ENCODE measurements around the gene CYB5D1. TPM values are rescaled to one million over a fixed set of nuclear protein-coding genes. Genes with fewer than 3 reads are reported as not detected.

The CYB5D1 gene
- total and polyA plus RNA-seq, 2 of the 8 experiments (the other 6 are each of a cell fraction or from before 2014, with no cell fraction given): 11.0 to 18.0 TPM

DNA sequence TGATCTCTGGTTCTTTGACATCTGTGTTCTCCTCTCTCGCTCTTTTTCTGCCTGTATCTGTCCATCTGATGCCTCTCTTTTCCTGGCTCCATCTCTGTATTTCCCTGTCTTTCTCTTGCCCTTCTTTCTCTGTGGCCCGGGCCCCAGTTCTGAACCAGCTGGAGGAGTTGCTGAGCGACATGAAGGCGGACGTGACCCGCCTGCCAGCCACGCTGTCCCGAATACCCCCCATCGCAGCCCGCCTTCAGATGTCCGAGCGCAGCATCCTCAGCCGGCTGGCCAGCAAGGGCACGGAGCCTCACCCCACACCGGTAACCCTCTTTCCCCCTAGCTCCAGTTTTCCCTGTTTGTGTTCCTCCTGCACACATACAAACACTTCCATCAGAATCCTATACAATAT, 52.5 kb downstream of the CYB5D1 start:
- Histone ChIP-seq H3K9ac (replicated peaks in 1 of 4; ENCODE audit: extremely low read depth in 1 of 4, low read depth in 3 of 4, low read length in 3 of 4) (no peak overlapping the region), H3K18ac (ENCODE audit: extremely low read depth, low read length) (no peak overlapping the region)
- POLR2A ChIA-PET (ENCODE audit: partially characterized antibody): no interaction called here

More for the DNA sequence above, 52.5 kb downstream of the CYB5D1 start:
- Histone ChIP-seq H4K8ac (ENCODE audit: extremely low read depth, insufficient read depth, low read length) (no peak overlapping the region), H2BK12ac (ENCODE audit: low read depth, low read length) (no peak overlapping the region), H3K14ac (ENCODE audit: insufficient read length) (no peak overlapping the region), H2BK120ac (replicated peaks; ENCODE audit: low read depth, low read length) (no peak overlapping the region), H2BK15ac (ENCODE audit: low read length) (no peak overlapping the region), H2AK5ac (ENCODE audit: low read depth, low read length) (no peak overlapping the region), H3K56ac (replicated peaks; ENCODE audit: insufficient read length, low read depth, low read length) (no peak overlapping the region), H2AFZ (ENCODE audit: low read length) (no peak overlapping the region), H3K4me3 (ENCODE audit: extremely low read depth in 1 of 4, insufficient read depth in 2 of 4, low read depth in 3 of 4, low read length in 4 of 4) (no peak overlapping the region), H3K4ac (replicated peaks; ENCODE audit: insufficient read length, low read depth, low read length) (no peak overlapping the region), H3K27ac (ENCODE audit: low read depth, low read length) (no peak overlapping the region), H4K5ac (ENCODE audit: insufficient read length, low read depth, low read length) (no peak overlapping the region), H3K4me1 (replicated peaks in 1 of 4; ENCODE audit: control insufficient read depth in 3 of 4, insufficient read depth in 4 of 4, low read length in 3 of 4) (peaks cover 0 to 3% (median 2%) of the 10 kb centered on the region in 4 experiments; a peak in 3 of 7 replicates), H3K79me1 (ENCODE audit: low read depth, low read length) (no peaks in the 10 kb centered on the region), H3K23me2 (ENCODE audit: low read depth, low read length) (peaks cover 1% of the 10 kb centered on the region), H4K91ac (replicated peaks; ENCODE audit: insufficient read length, low read length) (no peak overlapping the region), H3K4me2 (ENCODE audit: insufficient read depth in 1 of 2, low read depth in 2 of 2, low read length in 2 of 2) (no peak overlapping the region), H2BK20ac (ENCODE audit: low read length) (no peak overlapping the region), H2BK5ac (ENCODE audit: low read depth, low read length) (no peak overlapping the region), H3K79me2 (ENCODE audit: control insufficient read depth in 1 of 2, insufficient read depth in 2 of 2, low read length in 2 of 2) (no peaks in the 10 kb centered on the region), H3K36me3 (ENCODE audit: control insufficient read depth in 2 of 4, insufficient read depth in 4 of 4, low read length in 3 of 4) (peaks cover 0 to 3% (median 1%) of the 10 kb centered on the region in 4 experiments; a peak in 4 of 8 replicates), H3K27me3 (replicated peaks in 1 of 4; ENCODE audit: control insufficient read depth in 3 of 4, extremely low read depth in 1 of 4, insufficient read depth in 3 of 4, low read length in 3 of 4) (peaks cover 0 to 9% (median 7%) of the 10 kb centered on the region in 4 experiments; a peak in 5 of 7 replicates), H3K23ac (ENCODE audit: insufficient read length) (no peak overlapping the region), H4K20me1 (replicated peaks in 1 of 2; ENCODE audit: control insufficient read depth in 1 of 2, insufficient read depth in 2 of 2, low read length in 2 of 2) (peaks cover 0 to 2% of the 10 kb centered on the region in 2 experiments), H3K9me3 (ENCODE audit: insufficient read depth in 2 of 2, low read depth in 1 of 2, low read length in 1 of 2) (no peaks in the 10 kb centered on the region)
- WGBS, 2 experiments (ENCODE audit: extremely low coverage in 1 of 2, insufficient coverage in 1 of 2, insufficient read length in 1 of 2, insufficient replicate concordance in 2 of 2, low coverage in 1 of 2, low lambda C conversion rate in 2 of 2, missing lambda C conversion rate in 1 of 2): 92% methylated on average over 14 of the region's 15 CpGs; no CpG with 5 or more reads in 1 of the 2 experiments
- TF ChIP-seq YY1 (IDR thresholded peaks at IDR 0.05; ENCODE audit: low read depth, low read length): no peak
- TF ChIP-seq, protein P1, sequence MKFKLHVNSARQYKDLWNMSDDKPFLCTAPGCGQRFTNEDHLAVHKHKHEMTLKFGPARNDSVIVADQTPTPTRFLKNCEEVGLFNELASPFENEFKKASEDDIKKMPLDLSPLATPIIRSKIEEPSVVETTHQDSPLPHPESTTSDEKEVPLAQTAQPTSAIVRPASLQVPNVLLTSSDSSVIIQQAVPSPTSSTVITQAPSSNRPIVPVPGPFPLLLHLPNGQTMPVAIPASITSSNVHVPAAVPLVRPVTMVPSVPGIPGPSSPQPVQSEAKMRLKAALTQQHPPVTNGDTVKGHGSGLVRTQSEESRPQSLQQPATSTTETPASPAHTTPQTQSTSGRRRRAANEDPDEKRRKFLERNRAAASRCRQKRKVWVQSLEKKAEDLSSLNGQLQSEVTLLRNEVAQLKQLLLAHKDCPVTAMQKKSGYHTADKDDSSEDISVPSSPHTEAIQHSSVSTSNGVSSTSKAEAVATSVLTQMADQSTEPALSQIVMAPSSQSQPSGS (IDR thresholded peaks at IDR 0.05; ENCODE audit: low read length): no peak
- TF ChIP-seq NRF1 (IDR thresholded peaks at IDR 0.05; ENCODE audit: low read depth, low read length): no peak
- no peak for TF ChIP-seq BRCA1 (IDR thresholded peaks at IDR 0.05; ENCODE audit: low read depth, low read length)
- no peak for TF ChIP-seq CEBPB (IDR thresholded peaks at IDR 0.05; ENCODE audit: low read depth, low read length)
- TF ChIP-seq SIRT6 (IDR thresholded peaks at IDR 0.05; ENCODE audit: low read length): no peak
- CTCF ChIA-PET (ENCODE audit: partially characterized antibody): interaction anchor here (0.8 to 6.0 kb wide), 7 partner anchors 22 to 148 kb away, joined by 3 to 57 read pairs (median 5); partner anchors contain the start of gene CHD3
- DNase-seq (ENCODE audit: low read depth in 1 of 2, low spot score in 2 of 2) (no peak), FAIRE-seq (no peak)

All from H1 (cell line).